GM19463 (cell line): Measurements from ENCODE around the gene CCL5.

ENCODE experiments used
- ATAC-seq: cut with Tn5 transposase; IDR thresholded peaks from one replicate; pipeline ENCODE4 v1.9.1; 2021; ENCODE audit warnings: mild to moderate bottlenecking, moderate library complexity; ENCODE audit not compliant: unreplicated experiment

CCL5 gene

GRCh38 chr17:35879773-35880654 lies at the start of gene CCL5:
TSS of gene CCL5 (minus strand) at chr17:35880360.
- ATAC-seq, result peak; percentile 88

- no peak for ATAC-seq
These were observed 47.6 kb upstream of the CCL5 start for GRCh38 chr17:35927714-35928113.

DNA sequence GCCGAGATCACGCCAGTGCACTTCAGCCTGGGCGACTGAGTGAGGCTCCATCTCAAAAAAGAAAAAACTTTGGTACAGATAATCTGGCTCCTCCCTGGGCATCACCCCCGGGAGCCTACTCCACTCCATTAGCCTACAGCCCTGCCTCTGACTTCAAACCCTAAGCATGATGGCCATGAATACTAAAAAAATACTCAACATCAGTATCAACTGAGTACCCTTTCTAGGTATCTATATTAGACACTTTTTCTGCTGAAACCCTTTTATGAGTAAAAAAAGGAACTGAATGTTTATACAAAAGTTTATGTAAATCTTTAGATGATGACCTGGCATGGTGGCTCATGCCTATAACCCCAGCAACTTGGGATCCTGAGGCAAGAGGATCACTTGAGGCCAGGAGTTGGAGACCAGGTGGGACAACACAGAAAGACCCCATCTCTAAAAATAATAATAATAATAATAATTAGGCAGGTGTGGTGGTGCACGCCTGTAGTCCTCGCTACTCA lies 43.5 kb upstream of the CCL5 start:
- no peak for ATAC-seq

- ATAC-seq, result no peak
These were observed 40.1 kb upstream of the CCL5 start for GRCh38 chr17:35920229-35920628.

GRCh38 chr17:35918665-35919064 lies 38.5 kb upstream of the CCL5 start:
- no peak for ATAC-seq

GRCh38 chr17:35917519-35918213 lies 37.5 kb upstream of the CCL5 start:
- no peak for ATAC-seq

GRCh38 chr17:35915153-35915964 lies 35.2 kb upstream of the CCL5 start:
- ATAC-seq, result no peak

- ATAC-seq, result no peak
These were observed 34.2 kb upstream of the CCL5 start for GRCh38 chr17:35914354-35914753.

DNA sequence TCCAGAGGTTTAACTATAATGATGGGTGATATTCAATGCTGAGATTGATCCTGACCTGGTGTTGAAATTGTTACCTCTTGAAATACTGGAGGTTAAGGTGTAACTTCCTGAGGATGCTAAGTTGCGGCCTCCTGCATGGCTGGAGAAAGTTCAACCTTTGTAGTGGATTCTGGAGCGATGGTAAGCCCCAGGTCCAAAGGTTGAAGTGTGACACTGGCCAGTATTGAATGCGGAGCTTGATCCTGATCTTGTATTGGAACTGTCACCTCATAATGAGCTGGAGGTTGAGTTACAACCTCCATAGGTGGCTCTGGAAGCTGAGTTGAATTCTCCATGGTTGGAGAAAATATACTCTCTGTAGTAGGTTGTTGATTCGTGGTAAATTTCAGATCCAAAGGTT lies 33.4 kb upstream of the CCL5 start:
- ATAC-seq, result no peak

DNA sequence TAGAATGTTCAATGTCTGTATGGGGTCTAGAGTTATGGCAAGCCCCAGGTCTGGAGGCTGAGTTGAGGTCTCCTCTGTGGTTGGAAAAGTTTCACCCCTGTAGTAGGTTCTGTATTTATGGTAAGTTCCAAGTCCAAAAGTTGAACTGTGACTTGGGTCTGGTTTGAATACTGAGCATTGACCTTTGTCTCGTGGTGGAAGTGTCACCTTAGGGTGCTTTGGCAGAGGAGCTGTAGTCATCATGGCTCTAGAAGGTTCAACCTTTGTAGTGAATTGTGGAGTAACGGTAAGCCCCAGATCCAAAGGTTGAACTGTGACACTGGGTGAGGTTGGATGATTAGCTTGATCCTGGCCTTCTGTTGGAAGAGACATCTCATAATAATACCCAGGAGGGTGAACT lies 32.8 kb upstream of the CCL5 start:
- ATAC-seq, result no peak

DNA sequence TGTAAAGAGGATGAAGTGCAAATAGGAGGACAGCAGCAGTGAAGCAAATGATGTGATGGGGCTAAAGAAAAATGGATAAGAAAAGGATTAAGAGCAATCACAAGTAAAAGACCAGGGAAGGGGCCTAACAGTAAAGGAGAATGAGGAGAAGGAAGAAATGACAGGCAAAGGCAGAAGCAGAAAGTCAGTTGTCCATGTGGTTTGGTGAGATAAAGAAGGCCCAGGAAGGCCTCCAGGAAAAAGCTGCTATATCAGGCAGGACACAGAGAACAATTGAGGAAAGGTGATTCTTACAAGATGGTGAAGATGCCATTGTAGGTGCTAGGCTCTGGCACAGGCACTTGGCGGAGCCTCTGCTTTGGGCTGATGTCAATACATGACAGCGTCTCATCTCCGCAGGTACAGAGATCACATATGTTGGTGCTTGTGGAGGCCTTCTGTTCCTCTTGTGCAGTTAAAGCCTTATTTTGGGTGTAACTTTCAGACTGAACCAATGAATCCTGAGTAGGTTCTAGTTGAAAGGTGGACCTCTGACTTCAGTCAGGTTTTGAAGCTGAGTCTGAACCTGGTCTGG lies 32.3 kb upstream of the CCL5 start:
- ATAC-seq, result no peak

GRCh38 chr17:35909408-35909807 lies 29.2 kb upstream of the CCL5 start:
- no peak for ATAC-seq

- no peak for ATAC-seq
These were observed 27.5 kb upstream of the CCL5 start for GRCh38 chr17:35907691-35908090.

DNA sequence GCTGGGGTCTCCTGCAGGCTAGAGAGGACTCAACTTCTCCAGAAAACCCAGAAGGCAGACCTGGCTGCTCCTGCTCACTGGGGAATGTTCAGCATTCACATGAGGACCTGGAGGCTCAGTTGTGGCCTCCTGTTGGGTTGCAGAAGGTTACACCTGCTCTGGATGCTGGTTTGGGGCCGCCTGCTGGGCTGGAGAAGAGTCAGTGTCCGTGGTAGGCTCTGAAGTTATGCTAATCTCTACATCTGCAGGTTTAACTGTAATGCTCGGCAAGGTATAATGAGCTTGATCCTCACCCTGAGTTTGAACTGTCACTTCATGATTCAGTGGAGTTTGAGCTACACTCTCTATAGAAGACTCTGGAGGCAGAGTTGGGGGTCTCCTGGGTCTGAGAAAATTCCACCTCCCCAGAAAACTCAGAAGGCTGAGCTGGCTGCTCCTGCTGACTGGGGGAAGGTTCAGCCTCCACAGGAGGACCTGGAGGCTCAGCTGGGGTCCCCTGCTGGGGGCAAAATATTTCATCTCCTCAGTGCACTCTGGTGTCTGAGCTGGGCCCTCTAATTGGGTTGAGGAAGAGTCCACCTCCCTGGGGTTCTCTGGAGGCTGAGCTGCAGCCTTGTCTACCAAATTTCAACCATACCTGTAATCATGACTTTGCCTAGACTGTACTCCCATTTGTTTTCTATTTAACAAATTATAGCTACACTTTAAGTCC lies 26.9 kb upstream of the CCL5 start:
- no peak for ATAC-seq

GRCh38 chr17:35906191-35906925 lies 26.2 kb upstream of the CCL5 start:
- ATAC-seq, result no peak

- ATAC-seq, result no peak
These were observed 23.3 kb upstream of the CCL5 start for GRCh38 chr17:35903451-35903850.

DNA sequence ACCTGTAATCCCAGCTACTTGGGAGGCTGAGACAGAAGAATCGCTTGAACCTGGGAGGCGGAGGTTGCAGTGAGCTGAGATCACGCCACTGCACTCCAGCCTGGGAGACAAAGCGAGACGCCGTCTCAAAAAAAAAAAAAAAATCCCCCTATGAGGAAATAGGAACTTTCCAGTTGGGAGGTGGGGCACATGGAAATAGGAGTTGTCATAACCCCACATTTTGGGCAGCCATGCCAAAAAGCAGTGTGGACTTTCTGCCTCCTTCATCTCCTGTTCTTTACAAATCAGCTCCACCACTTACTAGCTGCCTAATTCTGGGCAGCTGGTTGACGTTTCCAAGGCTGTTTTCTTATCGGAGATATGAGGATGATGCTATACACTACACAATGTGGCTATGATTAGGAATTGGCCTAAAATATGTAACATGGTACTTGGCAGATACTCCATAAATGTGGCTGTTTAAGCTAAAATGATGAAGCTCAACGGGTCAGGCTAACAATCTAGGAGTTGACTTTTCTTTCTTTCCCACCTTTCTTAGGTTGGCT lies 21.5 kb upstream of the CCL5 start:
- no peak for ATAC-seq

- ATAC-seq, result no peak
These were observed 20.7 kb upstream of the CCL5 start for GRCh38 chr17:35900708-35901480.

DNA sequence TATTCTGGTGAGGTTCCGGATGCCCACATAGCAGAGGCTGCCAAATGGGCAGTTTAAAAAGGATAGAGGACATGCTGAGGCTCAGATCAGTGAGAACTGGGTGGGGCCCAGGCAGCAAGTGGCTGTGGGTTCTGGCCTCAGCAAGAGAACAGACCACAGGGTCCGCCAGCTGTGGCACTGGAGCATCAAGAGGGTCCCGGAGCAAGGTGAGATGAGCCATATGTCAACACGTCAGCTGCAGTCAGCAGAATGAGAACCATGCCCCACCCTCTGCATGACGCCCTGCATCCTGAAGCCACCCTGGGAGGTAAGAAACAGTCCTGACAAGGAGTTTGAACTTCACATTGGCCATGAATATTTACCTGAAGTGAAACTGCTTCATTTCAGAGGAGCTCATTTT lies 20.1 kb upstream of the CCL5 start:
- ATAC-seq, result no peak
